Measurements from ENCODE around the gene CDH12.

CDH12 gene

DNA sequence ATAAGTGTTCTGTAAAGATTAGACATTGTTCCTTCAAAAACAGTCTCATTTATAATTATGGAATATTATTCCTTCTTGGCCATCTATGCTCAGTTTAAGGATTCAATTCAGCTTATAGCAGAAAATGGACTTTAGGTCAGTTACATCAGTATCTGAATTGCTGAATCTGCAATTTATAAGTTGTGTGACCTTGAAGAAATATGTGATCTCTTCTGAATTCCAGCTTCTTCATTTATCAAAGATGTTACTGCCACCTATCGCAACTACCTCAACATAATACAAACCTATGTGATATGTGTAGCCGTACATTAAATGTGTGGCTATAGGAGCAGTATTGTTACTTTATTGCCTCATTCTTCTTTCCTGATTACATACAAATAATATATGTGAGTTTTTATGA, 118.2 kb downstream of the CDH12 start:
- Histone ChIP-seq H3K27me3 (ENCODE audit: low read depth) (no peaks in the 10 kb centered on the region), H3K4me3 (no peak overlapping the region), H3K36me3 (replicated peaks) (no peaks in the 10 kb centered on the region), H3K9me3 (no peaks in the 10 kb centered on the region), H3K4me1 (no peaks in the 10 kb centered on the region)
- in situ Hi-C loops (cut with MboI; ENCODE audit: low sequenced_read_pairs), result no loop called here
- DNase-seq (ENCODE audit: low spot score in 2 of 2), result no peak

DNA sequence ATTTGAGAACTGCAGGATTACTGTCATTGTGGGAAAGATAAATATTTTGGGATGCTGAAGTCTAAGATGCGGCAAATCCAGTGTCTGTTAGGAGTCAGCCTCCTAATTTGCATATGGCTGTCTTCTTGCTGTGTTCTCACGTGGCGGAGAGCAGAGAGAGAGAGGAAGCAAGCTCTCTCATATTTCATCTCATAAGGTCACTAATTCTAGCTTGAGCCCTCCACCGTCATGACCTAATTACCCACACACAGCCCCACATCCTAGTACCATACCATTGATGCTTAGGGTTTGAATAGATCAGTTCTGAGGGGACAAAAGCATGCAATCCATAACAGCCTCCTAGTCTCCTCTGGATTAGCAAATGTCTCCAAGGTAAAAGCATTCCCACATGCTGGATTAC, 124.5 kb downstream of the CDH12 start:
- H3K36me3 ChIP-seq (replicated peaks), result no peaks in the 10 kb centered on the region
- H3K4me3 ChIP-seq, result no peak overlapping the region
- H3K4me1 ChIP-seq, result no peaks in the 10 kb centered on the region
- DNase-seq (ENCODE audit: low spot score in 2 of 2), result no peak
- H3K9me3 ChIP-seq, result no peaks in the 10 kb centered on the region
- H3K27me3 ChIP-seq (ENCODE audit: low read depth), result no peaks in the 10 kb centered on the region
- in situ Hi-C loops (cut with MboI; ENCODE audit: low sequenced_read_pairs), result no loop called here

GRCh38 chr5:22722491-22722890, 130.7 kb downstream of the CDH12 start:
- Histone ChIP-seq H3K9me3 (no peaks in the 10 kb centered on the region), H3K36me3 (replicated peaks) (no peaks in the 10 kb centered on the region), H3K4me1 (no peaks in the 10 kb centered on the region), H3K4me3 (no peak overlapping the region), H3K27me3 (ENCODE audit: low read depth) (no peaks in the 10 kb centered on the region)
- DNase-seq (ENCODE audit: low spot score in 2 of 2), result no peak
- in situ Hi-C loops (cut with MboI; ENCODE audit: low sequenced_read_pairs), result no loop called here

GRCh38 chr5:22722056-22722455, 131.1 kb downstream of the CDH12 start:
- no peak overlapping the region for H3K4me3 ChIP-seq
- in situ Hi-C loops (cut with MboI; ENCODE audit: low sequenced_read_pairs), result no loop called here
- no peaks in the 10 kb centered on the region for H3K27me3 ChIP-seq (ENCODE audit: low read depth)
- no peaks in the 10 kb centered on the region for H3K4me1 ChIP-seq
- no peak for DNase-seq (ENCODE audit: low spot score in 2 of 2)
- H3K36me3 ChIP-seq (replicated peaks), result no peaks in the 10 kb centered on the region
- no peaks in the 10 kb centered on the region for H3K9me3 ChIP-seq

GRCh38 chr5:22719842-22720241, 133.3 kb downstream of the CDH12 start:
- DNase-seq (ENCODE audit: low spot score in 2 of 2), result no peak
- H3K4me3 ChIP-seq, result no peak overlapping the region
- in situ Hi-C loops (cut with MboI; ENCODE audit: low sequenced_read_pairs), result no loop called here
- no peaks in the 10 kb centered on the region for H3K9me3 ChIP-seq
- no peaks in the 10 kb centered on the region for H3K36me3 ChIP-seq (replicated peaks)
- no peaks in the 10 kb centered on the region for H3K4me1 ChIP-seq
- no peaks in the 10 kb centered on the region for H3K27me3 ChIP-seq (ENCODE audit: low read depth)

GRCh38 chr5:22710660-22711059, 142.5 kb downstream of the CDH12 start:
- H3K4me3 ChIP-seq, result no peak overlapping the region
- H3K9me3 ChIP-seq, result no peaks in the 10 kb centered on the region
- no peaks in the 10 kb centered on the region for H3K27me3 ChIP-seq (ENCODE audit: low read depth)
- H3K4me1 ChIP-seq, result no peaks in the 10 kb centered on the region
- H3K36me3 ChIP-seq (replicated peaks), result no peaks in the 10 kb centered on the region
- in situ Hi-C loops (cut with MboI; ENCODE audit: low sequenced_read_pairs), result no loop called here
- no peak for DNase-seq (ENCODE audit: low spot score in 2 of 2)

DNA sequence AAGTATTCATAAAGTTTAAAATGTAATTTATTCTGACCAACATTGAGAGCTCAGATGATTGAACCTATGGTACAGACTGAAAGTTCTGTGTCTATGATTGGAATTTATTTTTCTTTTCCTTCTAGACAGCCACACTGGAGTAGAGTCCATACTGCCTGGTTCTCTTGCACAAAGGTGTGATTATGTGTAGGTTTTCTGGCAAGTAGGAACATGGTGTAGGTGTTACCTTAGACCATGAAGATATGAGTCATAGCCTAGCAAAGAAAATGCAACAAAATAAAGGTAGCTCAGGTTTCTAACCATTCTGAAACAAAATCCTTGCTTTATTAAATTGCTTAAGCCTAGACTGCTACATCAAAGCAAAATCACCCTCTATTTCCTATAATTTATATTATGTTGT, 143.4 kb downstream of the CDH12 start:
- no peaks in the 10 kb centered on the region for H3K27me3 ChIP-seq (ENCODE audit: low read depth)
- no peak for DNase-seq (ENCODE audit: low spot score in 2 of 2)
- no peak overlapping the region for H3K4me3 ChIP-seq
- H3K9me3 ChIP-seq, result no peaks in the 10 kb centered on the region
- in situ Hi-C loops (cut with MboI; ENCODE audit: low sequenced_read_pairs), result no loop called here
- H3K36me3 ChIP-seq (replicated peaks), result no peaks in the 10 kb centered on the region
- no peaks in the 10 kb centered on the region for H3K4me1 ChIP-seq

DNA sequence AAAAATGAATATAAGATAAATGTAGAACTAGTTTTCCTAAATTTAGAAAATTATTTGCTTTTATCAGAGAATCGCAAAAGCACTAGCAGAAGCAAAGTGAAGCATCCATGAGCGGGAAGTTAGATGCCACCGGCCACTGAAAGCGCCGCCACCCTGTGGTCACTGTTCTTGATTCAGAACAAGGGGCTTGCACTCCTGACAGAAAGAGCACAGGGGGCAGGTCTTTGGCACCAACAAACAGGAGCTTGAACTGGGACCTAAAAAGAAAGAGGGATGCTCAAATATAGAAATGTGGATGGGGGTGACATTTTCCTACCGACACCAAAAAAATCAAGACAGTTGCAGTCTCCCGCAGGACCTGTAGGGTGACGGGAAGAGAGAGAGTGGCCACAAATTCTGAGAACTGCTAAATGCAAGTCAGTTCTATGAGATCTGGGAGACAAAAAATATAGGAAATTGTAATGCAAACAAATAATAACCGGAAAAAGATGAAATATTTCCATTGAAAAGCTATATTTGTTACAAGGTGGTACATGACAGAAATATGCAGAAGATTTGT, 144.3 kb downstream of the CDH12 start:
- Histone ChIP-seq H3K4me3 (no peak overlapping the region), H3K4me1 (no peaks in the 10 kb centered on the region), H3K36me3 (replicated peaks) (no peaks in the 10 kb centered on the region), H3K9me3 (no peaks in the 10 kb centered on the region), H3K27me3 (ENCODE audit: low read depth) (no peaks in the 10 kb centered on the region)
- no peak for DNase-seq (ENCODE audit: low spot score in 2 of 2)
- in situ Hi-C loops (cut with MboI; ENCODE audit: low sequenced_read_pairs), result no loop called here

DNA sequence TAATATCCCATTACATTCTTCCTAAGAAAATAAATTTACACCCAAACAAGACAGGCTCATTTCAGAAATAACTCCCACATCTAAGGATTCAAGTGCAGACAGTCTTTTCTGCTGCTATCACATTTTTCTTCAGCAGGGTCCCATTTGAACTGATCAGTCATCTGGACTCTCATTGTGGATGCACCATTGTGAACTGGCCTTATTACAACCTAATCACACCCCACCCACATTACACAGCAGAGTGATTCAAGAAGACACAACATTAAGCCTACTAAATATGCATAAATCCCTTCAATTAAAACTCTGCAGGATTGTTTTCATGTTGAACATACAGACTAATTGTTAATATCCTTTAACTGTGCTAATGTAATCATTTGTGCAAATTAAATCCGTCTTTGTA, 146.2 kb downstream of the CDH12 start:
- H3K4me1 ChIP-seq, result no peaks in the 10 kb centered on the region
- no peak for DNase-seq (ENCODE audit: low spot score in 2 of 2)
- in situ Hi-C loops (cut with MboI; ENCODE audit: low sequenced_read_pairs), result no loop called here

GRCh38 chr5:22699319-22699718, 153.8 kb downstream of the CDH12 start:
- no peaks in the 10 kb centered on the region for H3K36me3 ChIP-seq (replicated peaks)
- H3K27me3 ChIP-seq (ENCODE audit: low read depth), result no peaks in the 10 kb centered on the region
- in situ Hi-C loops (cut with MboI; ENCODE audit: low sequenced_read_pairs), result no loop called here
- no peaks in the 10 kb centered on the region for H3K4me1 ChIP-seq
- DNase-seq (ENCODE audit: low spot score in 2 of 2), result no peak
- no peak overlapping the region for H3K4me3 ChIP-seq
- no peaks in the 10 kb centered on the region for H3K9me3 ChIP-seq

More for the DNA sequence above, 146.2 kb downstream of the CDH12 start:
- no peaks in the 10 kb centered on the region for H3K9me3 ChIP-seq
- no peaks in the 10 kb centered on the region for H3K36me3 ChIP-seq (replicated peaks)
- H3K4me3 ChIP-seq, result no peak overlapping the region
- no peaks in the 10 kb centered on the region for H3K27me3 ChIP-seq (ENCODE audit: low read depth)

DNA sequence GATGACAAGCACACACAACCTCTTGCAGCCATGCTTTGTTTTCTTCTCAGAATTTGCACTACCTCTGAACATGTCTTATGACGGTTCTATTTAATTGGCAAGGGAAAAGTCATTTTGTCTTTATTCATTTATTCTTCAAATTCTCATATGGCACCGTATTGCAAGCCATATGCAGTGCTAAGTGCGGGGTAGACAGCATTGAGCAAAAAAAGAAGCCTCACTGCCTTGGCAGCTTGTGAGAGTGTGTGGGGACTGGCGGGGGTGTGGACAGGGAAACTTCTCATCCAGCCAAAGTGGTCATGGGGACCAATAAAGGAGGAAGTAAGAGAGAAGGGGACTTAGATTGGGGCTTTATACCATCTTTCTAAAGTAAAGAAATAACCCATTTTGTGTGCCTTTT, 160.0 kb downstream of the CDH12 start:
- Histone ChIP-seq H3K4me1 (no peaks in the 10 kb centered on the region), H3K36me3 (replicated peaks) (no peaks in the 10 kb centered on the region), H3K9me3 (no peaks in the 10 kb centered on the region), H3K4me3 (no peak overlapping the region), H3K27me3 (ENCODE audit: low read depth) (no peaks in the 10 kb centered on the region)
- DNase-seq (ENCODE audit: low spot score in 2 of 2), result no peak
- in situ Hi-C loops (cut with MboI; ENCODE audit: low sequenced_read_pairs), result no loop called here

- DNase-seq (ENCODE audit: low spot score in 2 of 2), result no peak
- in situ Hi-C loops (cut with MboI; ENCODE audit: low sequenced_read_pairs), result no loop called here
- Histone ChIP-seq H3K4me1 (no peaks in the 10 kb centered on the region), H3K9me3 (no peaks in the 10 kb centered on the region), H3K36me3 (replicated peaks) (no peaks in the 10 kb centered on the region), H3K4me3 (no peak overlapping the region), H3K27me3 (ENCODE audit: low read depth) (no peaks in the 10 kb centered on the region)
These were observed 170.1 kb downstream of the CDH12 start for GRCh38 chr5:22683050-22683449.

DNA sequence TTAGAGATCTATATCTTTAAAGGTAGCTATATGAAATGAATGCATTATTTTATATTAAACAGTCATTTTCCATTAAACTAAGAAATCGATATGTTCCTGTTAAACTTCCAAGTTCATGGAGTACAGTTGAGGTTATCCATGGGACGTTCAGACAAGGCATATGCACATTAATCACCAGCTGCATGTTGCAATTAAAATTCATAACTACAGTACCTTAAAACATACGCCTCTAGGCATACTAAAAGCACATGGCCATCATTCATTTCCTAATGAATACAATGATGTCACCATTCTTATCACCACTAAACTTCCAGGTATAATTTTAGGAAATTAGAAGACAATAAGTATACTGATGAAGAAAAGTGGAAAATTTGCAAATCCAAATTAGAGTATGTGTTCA, 174.3 kb downstream of the CDH12 start:
- H3K4me1 ChIP-seq, result no peaks in the 10 kb centered on the region
- H3K9me3 ChIP-seq, result no peaks in the 10 kb centered on the region
- DNase-seq (ENCODE audit: low spot score in 2 of 2), result no peak
- H3K27me3 ChIP-seq (ENCODE audit: low read depth), result no peaks in the 10 kb centered on the region
- no peaks in the 10 kb centered on the region for H3K36me3 ChIP-seq (replicated peaks)
- in situ Hi-C loops (cut with MboI; ENCODE audit: low sequenced_read_pairs), result no loop called here
- H3K4me3 ChIP-seq, result no peak overlapping the region

GRCh38 chr5:22673131-22673530, 180.0 kb downstream of the CDH12 start:
- in situ Hi-C loops (cut with MboI; ENCODE audit: low sequenced_read_pairs), result no loop called here
- Histone ChIP-seq H3K4me1 (no peaks in the 10 kb centered on the region), H3K27me3 (ENCODE audit: low read depth) (no peaks in the 10 kb centered on the region), H3K4me3 (no peak overlapping the region), H3K9me3 (no peaks in the 10 kb centered on the region), H3K36me3 (replicated peaks) (no peaks in the 10 kb centered on the region)
- no peak for DNase-seq (ENCODE audit: low spot score in 2 of 2)

DNA sequence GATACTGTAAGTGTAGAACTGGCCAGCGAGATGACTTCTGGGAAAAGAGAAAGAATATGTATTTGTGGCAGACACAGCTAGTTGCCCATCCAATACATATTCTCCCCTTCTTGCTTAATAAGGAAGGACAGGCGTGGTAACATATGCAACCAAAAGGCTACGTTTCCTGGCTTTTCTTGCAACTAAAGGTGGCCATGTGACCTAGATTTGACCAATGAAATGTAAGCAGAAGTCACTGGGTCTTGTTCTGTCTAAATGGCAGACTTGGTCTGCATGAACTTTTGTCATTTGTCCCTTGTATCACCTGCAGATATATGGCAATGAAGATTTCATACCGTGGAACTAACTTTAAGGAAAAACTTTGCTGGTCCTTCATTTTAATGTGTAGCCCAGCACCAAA, 183.8 kb downstream of the CDH12 start:
- in situ Hi-C loops (cut with MboI; ENCODE audit: low sequenced_read_pairs), result no loop called here
- no peak overlapping the region for H3K4me3 ChIP-seq
- H3K9me3 ChIP-seq, result no peaks in the 10 kb centered on the region
- H3K36me3 ChIP-seq (replicated peaks), result no peaks in the 10 kb centered on the region
- H3K4me1 ChIP-seq, result no peaks in the 10 kb centered on the region
- no peak for DNase-seq (ENCODE audit: low spot score in 2 of 2)
- H3K27me3 ChIP-seq (ENCODE audit: low read depth), result no peaks in the 10 kb centered on the region
